NCI-H2171 (cell line): ENCODE data around the gene ACADL.
"Not testable (repeated sequence)": the region's sequence is repeated elsewhere in the genome, so short reads cannot be mapped to it uniquely, and the experiment has no call there.

Source experiments
- DNase-seq: peaks from one replicate; lab custom pipeline; 2025; lab: John Stamatoyannopoulos, UW

ACADL gene

GRCh38 chr2:210199854-210200253 is 25.4 kb downstream of the ACADL start:
- no peak for DNase-seq

DNA sequence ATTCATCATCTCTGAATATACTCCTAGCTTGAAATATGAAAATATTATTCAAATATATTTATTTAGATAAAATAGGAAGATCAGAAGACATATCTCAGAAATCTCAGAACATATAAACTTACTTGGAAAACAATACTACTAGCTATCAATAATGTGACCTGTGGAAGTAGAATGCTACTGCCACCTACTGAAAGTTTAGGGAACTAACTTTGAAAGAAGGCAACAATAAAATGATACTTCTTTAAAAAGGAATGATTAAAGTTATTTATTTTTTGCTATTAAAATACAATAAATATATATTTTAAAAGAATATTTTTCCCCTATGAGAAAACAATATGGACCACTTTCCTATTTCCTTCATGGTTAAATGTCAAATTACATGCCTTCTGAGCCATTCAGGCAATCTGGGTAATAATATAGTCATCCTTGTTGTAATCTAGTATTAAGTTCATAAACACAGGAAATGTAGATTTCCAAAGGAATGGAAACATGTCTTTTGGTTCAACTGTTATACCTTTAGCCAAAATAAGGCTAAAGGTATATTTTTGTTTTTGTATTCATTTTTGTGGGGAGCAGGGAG is 26.0 kb downstream of the ACADL start:
- DNase-seq: peak; percentile 6

- no peak for DNase-seq
Observed at GRCh38 chr2:210198326-210198725, 26.9 kb downstream of the ACADL start.

- no peak for DNase-seq
Observed at GRCh38 chr2:210197720-210198119, 27.5 kb downstream of the ACADL start.

- peak; percentile 45 for DNase-seq
Observed at GRCh38 chr2:210195101-210195852, 30.0 kb downstream of the ACADL start.

- no peak for DNase-seq
Observed at GRCh38 chr2:210190345-210190744, 34.9 kb downstream of the ACADL start.

- no peak for DNase-seq
Observed at GRCh38 chr2:210189452-210190138, 35.7 kb downstream of the ACADL start.

DNA sequence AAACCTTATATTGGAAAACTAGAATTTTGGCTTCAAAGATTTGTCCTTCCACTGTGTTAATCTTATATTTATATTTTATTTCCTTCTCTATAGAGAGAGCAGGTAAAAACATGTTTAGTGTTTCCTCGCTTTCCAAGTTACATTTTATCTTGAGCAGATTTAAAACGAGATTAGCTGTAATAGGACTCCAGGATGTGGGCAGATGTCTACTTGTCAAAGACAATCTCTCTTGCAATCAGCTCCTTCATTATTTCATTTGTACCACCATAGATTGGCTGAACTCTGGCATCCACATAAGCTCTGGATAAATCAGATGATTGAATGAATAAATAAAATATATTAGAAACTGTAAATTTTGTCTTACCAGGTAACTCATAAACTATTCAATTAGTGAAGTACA is 36.5 kb downstream of the ACADL start:
- peak; percentile 2 for DNase-seq

- DNase-seq: no peak
Observed at GRCh38 chr2:210188190-210188589, 37.1 kb downstream of the ACADL start.

DNA sequence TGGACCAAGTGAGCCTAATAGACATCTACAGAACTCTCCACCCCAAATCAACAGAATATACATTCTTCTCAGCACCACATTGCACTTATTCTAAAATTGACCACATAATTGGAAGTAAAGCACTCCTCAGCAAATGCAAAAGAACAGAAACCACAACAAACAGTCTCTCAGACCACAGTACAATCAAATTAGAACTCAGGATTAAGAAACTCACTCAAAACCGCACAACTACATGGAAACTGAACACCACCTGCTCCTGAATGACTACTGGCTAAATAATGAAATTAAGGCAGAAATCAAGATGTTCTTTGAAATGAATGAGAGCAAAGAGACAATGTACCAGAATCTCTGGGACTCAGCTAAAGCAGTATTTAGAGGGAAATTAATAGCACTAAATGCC is 41.3 kb downstream of the ACADL start:
- not testable (repeated sequence) for DNase-seq

GRCh38 chr2:210181606-210182088 is 43.6 kb downstream of the ACADL start:
- peak; percentile 8 for DNase-seq

DNA sequence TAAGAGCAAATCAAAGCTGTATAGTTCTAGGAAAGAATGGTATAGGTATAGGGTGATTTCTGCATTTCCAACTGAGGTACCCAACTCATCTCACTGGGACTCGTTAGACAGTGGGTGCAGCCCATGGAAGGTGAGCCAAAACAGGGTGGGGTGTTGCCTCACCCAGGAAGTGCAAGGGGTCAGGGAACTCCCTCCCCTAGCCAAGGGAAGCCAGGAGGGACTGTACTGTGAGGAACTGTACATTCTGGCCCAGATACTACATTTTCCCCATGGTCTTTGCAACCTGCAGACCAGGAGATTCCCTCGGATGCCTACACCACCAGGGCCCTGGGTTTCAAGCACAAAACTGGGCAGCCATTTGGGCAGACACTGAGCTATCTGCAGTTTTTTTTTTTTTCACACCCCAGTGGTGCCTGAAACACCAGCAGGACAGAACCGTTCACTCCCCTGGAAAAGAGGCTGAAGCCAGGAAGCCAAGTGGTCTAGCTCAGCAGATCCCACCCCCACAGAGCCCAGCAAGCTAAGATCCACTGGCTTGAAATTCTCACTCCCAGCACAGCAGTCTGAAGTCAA is 44.1 kb downstream of the ACADL start:
- not testable (repeated sequence) for DNase-seq

DNA sequence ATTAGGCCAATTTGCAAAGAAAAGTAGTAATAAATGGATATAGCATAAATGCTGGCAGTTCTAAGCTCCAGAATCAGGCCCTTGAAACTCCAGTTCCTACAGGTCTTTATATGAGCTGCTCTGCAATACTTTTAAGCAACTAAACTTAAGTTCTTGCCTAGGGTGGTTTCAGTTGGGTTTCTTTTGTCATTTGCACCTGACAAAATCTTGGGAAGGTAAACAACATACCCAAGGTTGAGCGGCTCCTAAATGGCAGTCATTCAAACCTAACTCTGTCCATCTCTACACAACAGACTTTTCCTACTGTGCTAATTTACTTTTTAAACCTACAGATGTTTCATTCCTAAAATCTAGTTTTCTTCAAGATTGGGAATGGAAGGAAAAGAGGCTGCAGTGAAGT is 44.8 kb downstream of the ACADL start:
- no peak for DNase-seq

DNA sequence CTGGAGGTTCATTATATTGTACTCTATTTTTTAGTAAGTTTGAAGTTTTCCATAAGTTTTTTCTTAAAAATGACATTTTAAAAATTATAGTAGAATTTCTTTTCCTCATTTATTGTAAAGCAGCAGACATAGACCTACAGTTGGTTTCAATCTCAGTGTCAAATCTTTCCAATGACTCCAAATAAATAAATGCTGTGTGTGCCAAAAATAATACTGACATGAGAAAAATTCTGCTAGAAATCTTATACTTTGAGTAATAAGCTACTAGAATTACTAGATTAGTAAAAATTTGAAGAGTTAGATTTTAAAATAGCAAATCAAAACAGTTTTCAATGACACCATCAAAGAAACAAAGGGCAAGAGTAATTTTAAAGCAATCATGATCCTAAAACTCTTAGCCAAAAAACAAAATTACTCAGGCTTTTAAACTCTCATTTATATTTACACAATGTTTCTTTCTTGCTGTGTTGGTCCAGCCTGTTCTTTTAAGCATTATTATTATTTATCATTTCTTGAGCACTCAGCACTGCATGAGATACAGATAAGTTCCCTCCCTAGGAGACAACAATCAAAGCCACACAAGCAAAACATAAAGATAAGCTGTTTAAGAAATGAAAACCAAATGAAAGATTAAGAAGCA is 45.8 kb downstream of the ACADL start:
- no peak for DNase-seq

GRCh38 chr2:210177769-210178168 is 47.5 kb downstream of the ACADL start:
- DNase-seq: no peak

DNA sequence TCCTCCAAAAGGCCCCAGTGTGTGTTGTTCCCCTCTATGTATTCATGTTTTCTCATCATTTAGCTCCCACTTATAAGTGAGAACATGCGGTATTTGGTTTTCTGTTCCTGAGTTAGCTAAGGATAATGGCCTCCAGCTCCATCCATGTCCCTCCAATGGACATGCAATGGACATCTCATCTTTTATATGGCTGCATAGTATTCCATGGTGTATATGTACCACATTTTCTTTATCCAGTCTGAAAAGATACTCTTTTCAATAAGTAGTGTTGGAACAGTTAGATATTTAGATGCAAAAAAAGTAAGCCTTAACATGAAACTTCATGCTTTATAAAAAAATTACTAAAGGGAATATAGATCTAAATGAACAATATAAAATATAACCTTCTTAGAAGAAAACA is 48.1 kb downstream of the ACADL start:
- DNase-seq: not testable (repeated sequence)

GRCh38 chr2:210174086-210174485 is 51.2 kb downstream of the ACADL start:
- DNase-seq: no peak

- DNase-seq: no peak
Observed at GRCh38 chr2:210172219-210172575, 53.0 kb downstream of the ACADL start.

DNA sequence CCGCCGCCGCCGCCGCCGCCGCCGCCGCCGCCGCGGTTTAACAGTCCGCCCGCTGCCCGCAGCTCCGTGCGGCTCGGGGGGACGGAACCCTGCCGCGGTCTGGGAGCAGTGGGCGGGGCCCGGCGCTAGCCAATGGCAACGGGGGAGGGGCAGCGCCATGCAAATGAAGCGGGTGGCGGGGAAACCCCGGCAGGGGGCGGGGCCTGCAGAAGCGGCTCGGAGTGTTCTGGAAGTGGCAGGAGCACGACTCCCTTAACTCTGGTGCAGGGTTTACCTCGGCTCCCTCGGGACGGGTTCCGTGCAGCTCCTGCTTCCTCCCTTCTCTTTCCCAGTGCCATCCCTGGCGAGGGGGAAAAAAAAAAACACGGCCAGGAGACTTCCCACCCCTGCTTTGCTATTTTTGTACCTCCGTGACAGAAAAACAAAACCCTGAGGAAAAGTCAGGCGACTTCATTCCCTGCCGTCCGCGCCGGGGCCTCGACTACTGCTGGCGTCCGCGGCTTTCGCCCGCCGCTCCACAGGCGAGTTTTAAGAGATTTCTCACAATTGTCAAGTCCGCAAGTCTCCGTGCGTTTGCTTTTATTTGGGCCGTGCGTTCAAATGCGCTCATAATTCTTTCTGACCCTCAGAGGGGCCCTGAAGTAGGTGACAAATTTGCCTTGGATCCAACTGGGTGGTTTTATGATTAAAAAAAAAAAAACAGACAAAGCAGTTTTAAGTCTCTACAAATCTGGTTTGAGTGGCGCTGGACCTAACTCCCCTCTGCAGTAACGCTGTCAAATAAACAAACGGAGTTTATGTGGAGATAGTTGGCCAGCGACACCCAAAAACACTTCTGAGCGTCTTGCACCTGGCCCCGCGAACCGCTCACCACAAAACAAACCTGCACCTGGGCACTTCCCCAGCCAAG is 53.7 kb downstream of the ACADL start, which contains the start of gene KANSL1L:
TSS of gene KANSL1L (minus strand) at position 101 of the 910 bp plus-strand sequence. CDS start 16,827 bp downstream, outside the sequence.
- peak; percentile 98 for DNase-seq

GRCh38 chr2:210170446-210171303 is 54.6 kb downstream of the ACADL start:
- DNase-seq: peak; percentile 93
